SK-N-SH (cell line): ENCODE data around the gene TP73. TPM values are rescaled to one million over a fixed set of nuclear protein-coding genes. Genes with fewer than 3 reads are reported as not detected.

Source experiments
- CTCF ChIA-PET: fragments of 300-600, 350-600 bp; formaldehyde crosslinking; extraction: SDS; loops from one replicate; lab custom pipeline; 2021; lab: Yijun Ruan, JAX
- POLR2A ChIA-PET: fragments of 350-600 bp; sonication (Branson Sonifier 250); formaldehyde crosslinking; extraction: SDS; loops from one replicate; lab custom pipeline; 2020; ENCODE audit warnings: antibody characterized with exemption, inconsistent platforms; lab: Yijun Ruan, JAX
- DNase-seq: peaks from one replicate; pipeline ENCODE4 v3.0.0; 2012
- H2AFZ ChIP-seq: fragments of 200-600 bp; sonication (generic); 2 replicates; pipeline ENCODE4 v1.8.1; 2016; ENCODE audit warnings: antibody characterized with exemption, mild to moderate bottlenecking, low read depth
- H3F3A ChIP-seq: fragments of 200-600 bp; sonication (generic); replicated peaks from 2 replicates; pipeline ENCODE3; 2016; ENCODE audit warnings: antibody characterized with exemption, mild to moderate bottlenecking; ENCODE audit not compliant: insufficient read depth
- H3K27ac ChIP-seq, 2 experiments: fragments of 200-500 bp in 1 of 2; fragments of 200-600 bp in 1 of 2; sonication (Bioruptor generic) in 1 of 2; sonication (generic), shearing (Covaris generic) in 1 of 2; 2 replicates each; pipeline versions ENCODE4 v1.5.1 to v1.6.1; 2014 to 2016; ENCODE audit warnings: low read depth in 2 of 2, inconsistent platforms in 1 of 2, low read length in 1 of 2, mild to moderate bottlenecking in 1 of 2, mixed read lengths in 1 of 2
- H3K27me3 ChIP-seq: fragments of 200-600 bp; sonication (generic), shearing (Covaris generic); 2 replicates; pipeline ENCODE4 v1.6.1; 2016; ENCODE audit warnings: mixed run types; ENCODE audit not compliant: insufficient read depth
- H3K36me3 ChIP-seq, 2 experiments: fragments of 200-500 bp in 1 of 2; fragments of 200-600 bp in 1 of 2; sonication (Bioruptor generic) in 1 of 2; sonication (generic) in 1 of 2; replicated peaks in 1 of 2; 2 replicates each; pipeline versions ENCODE3 to v1.5.1; 2014 to 2016; ENCODE audit warnings: low read length in 1 of 2, mild to moderate bottlenecking in 1 of 2; ENCODE audit not compliant: insufficient read depth in 2 of 2, control insufficient read depth in 1 of 2
- H3K4me1 ChIP-seq, 2 experiments: fragments of 200-500 bp in 1 of 2; fragments of 200-600 bp in 1 of 2; sonication (Bioruptor generic) in 1 of 2; sonication (generic), shearing (Covaris generic) in 1 of 2; 2 replicates each; pipeline versions ENCODE4 v1.5.1 to v1.6.1; 2014 to 2016; ENCODE audit warnings: low read depth in 1 of 2, low read length in 1 of 2, mixed run types in 1 of 2; ENCODE audit not compliant: insufficient read depth in 2 of 2, control insufficient read depth in 1 of 2
- H3K4me2 ChIP-seq: fragments of 200-600 bp; sonication (generic), shearing (Covaris generic); 2 replicates; pipeline ENCODE4 v1.6.1; 2017; ENCODE audit warnings: mixed run types
- H3K4me3 ChIP-seq, 2 experiments: fragments of 200-500 bp in 1 of 2; fragments of 200-600 bp in 1 of 2; sonication (Bioruptor generic) in 1 of 2; sonication (generic), shearing (Covaris generic) in 1 of 2; 2 replicates each; pipeline versions ENCODE4 v1.5.1 to v1.8.1; 2014 to 2016; ENCODE audit warnings: low read depth in 2 of 2, inconsistent platforms in 1 of 2, low read length in 1 of 2, mild to moderate bottlenecking in 1 of 2, mixed read lengths in 1 of 2, moderate library complexity in 1 of 2
- H3K79me2 ChIP-seq: fragments of 200-600 bp; sonication (generic); 2 replicates; pipeline ENCODE4 v1.8.1; 2017; ENCODE audit warnings: mild to moderate bottlenecking; ENCODE audit not compliant: insufficient read depth
- H3K9ac ChIP-seq: fragments of 200-600 bp; sonication (generic); 2 replicates; pipeline ENCODE4 v1.6.1; 2017; ENCODE audit warnings: mixed run types
- H3K9me2 ChIP-seq: fragments of 200-600 bp; sonication (generic); 2 replicates; pipeline ENCODE4 v1.6.1; 2017; ENCODE audit warnings: mixed run types
- H3K9me3 ChIP-seq: fragments of 200-600 bp; sonication (generic); 2 replicates; pipeline ENCODE4 v1.6.1; 2017; ENCODE audit warnings: mixed run types, mild to moderate bottlenecking, moderate library complexity
- H4K20me1 ChIP-seq: fragments of 200-600 bp; sonication (generic); 2 replicates; pipeline ENCODE4 v1.6.1; 2017; ENCODE audit warnings: mild to moderate bottlenecking, mixed run types; ENCODE audit not compliant: insufficient read depth
- CHD2 ChIP-seq: fragments of 150-350 bp; IDR thresholded peaks from 2 replicates; pipeline ENCODE4 v1.6.1; 2018; ENCODE audit warnings: low read length; ENCODE audit not compliant: partially characterized antibody
- ELF1 ChIP-seq: IDR thresholded peaks from 2 replicates; pipeline ENCODE4 v1.4.0; 2012
- EP300 ChIP-seq, 2 experiments: IDR thresholded peaks; 2 replicates each; pipeline versions ENCODE4 v1.4.0 to v1.6.1; 2012; ENCODE audit warnings: borderline replicate concordance in 1 of 2, low read depth in 1 of 2, low read length in 1 of 2
- FOXJ3 ChIP-seq: sonication (generic); formaldehyde crosslinking; IDR thresholded peaks from 2 replicates; pipeline ENCODE4 v1.5.1; 2020; ENCODE audit warnings: mild to moderate bottlenecking, missing genetic modification reagents
- FOXM1 ChIP-seq: IDR thresholded peaks from 2 replicates; pipeline ENCODE4 v1.4.0; 2012; ENCODE audit warnings: low read depth, mild to moderate bottlenecking
- GABPA ChIP-seq: IDR thresholded peaks from 2 replicates; pipeline ENCODE4 v1.4.0; 2012; ENCODE audit warnings: low read depth, mild to moderate bottlenecking
- IRF3 ChIP-seq: fragments of 150-350 bp; IDR thresholded peaks from 2 replicates; pipeline ENCODE4 v1.6.1; 2016; ENCODE audit warnings: mild to moderate bottlenecking, low read depth, low read length
- MAX ChIP-seq: IDR thresholded peaks from 2 replicates; pipeline ENCODE4 v1.4.0; 2012; ENCODE audit warnings: low read depth
- MXI1 ChIP-seq: IDR thresholded peaks from 2 replicates; pipeline ENCODE4 v1.6.1; 2012; ENCODE audit warnings: mild to moderate bottlenecking, low read depth, low read length, improper control_type of control experiment
- NRF1 ChIP-seq: IDR thresholded peaks from 2 replicates; pipeline ENCODE4 v1.6.1; 2012; ENCODE audit warnings: low read depth, mild to moderate bottlenecking, low read length
- PBX3 ChIP-seq: IDR thresholded peaks from 2 replicates; pipeline ENCODE4; 2012
- POLR2AphosphoS5 ChIP-seq: IDR thresholded peaks from 2 replicates; pipeline ENCODE4 v1.6.1; 2012; ENCODE audit warnings: low read depth, low read length
- RAD21 ChIP-seq: IDR thresholded peaks from 2 replicates; pipeline ENCODE4 v1.6.1; 2012; ENCODE audit warnings: mild to moderate bottlenecking, low read length
- RXRA ChIP-seq: IDR thresholded peaks from 2 replicates; pipeline ENCODE4 v1.4.0; 2012; ENCODE audit warnings: low read depth, mild to moderate bottlenecking, borderline replicate concordance
- TAF1 ChIP-seq: IDR thresholded peaks from 2 replicates; pipeline ENCODE4 v1.6.1; 2012; ENCODE audit warnings: low read depth, mild to moderate bottlenecking, low read length, moderate library complexity, borderline replicate concordance
- TCF12 ChIP-seq: IDR thresholded peaks from 2 replicates; pipeline ENCODE4 v1.4.0; 2012
- USF1 ChIP-seq: IDR thresholded peaks from 2 replicates; pipeline ENCODE4 v1.4.0; 2012; ENCODE audit warnings: low read depth, borderline replicate concordance
- USF2 ChIP-seq: fragments of 150-350 bp; IDR thresholded peaks from 2 replicates; pipeline ENCODE4 v1.6.1; 2017; ENCODE audit warnings: antibody characterized with exemption, low read length, low read depth, borderline replicate concordance
- WGBS: methylation state at CpG from one replicate; pipeline ENCODE4 v1.1.6; 2017; ENCODE audit warnings: low lambda C conversion rate; 5-methylcytosine and 5-hydroxymethylcytosine counted together
- polyA plus RNA-seq, 3 experiments: library from polyadenylated mRNA; depleted of rRNA; stranded (reverse); fragments of >200 nt; gene quantifications; 2 replicates each; pipeline ENCODE4 v1.2.3, GENCODE V29; 2012

TP73 gene
- polyA plus RNA-seq, 1 of the 3 experiments (the other 2 are of a cell fraction): 0.64 TPM

GRCh38 chr1:3683992-3684391, 31.7 kb downstream of the TP73 start:
- H3K4me1 ChIP-seq: no peaks in the 10 kb centered on the region; a peak in 1 of 4 replicates
- no peak overlapping the region for H3K4me2 ChIP-seq
- H3K4me3 ChIP-seq: no peak overlapping the region
- no peaks in the 10 kb centered on the region for H4K20me1 ChIP-seq
- H3K9me2 ChIP-seq: no peaks in the 10 kb centered on the region
- WGBS: 81% methylated on average over 13 of the region's 26 CpGs
- no peaks in the 10 kb centered on the region for H3F3A ChIP-seq
- no peak overlapping the region for H3K9ac ChIP-seq
- no peak overlapping the region for H2AFZ ChIP-seq
- TF ChIP-seq USF2: no peak
- TF ChIP-seq CHD2: no peak
- no peak for TF ChIP-seq MXI1
- TF ChIP-seq NRF1: no peak
- no peak for TF ChIP-seq TAF1
- no peak for TF ChIP-seq EP300 (IDR thresholded peaks at IDR 0.05; ENCODE audit: borderline replicate concordance in 1 of 2, low read depth in 1 of 2, low read length in 1 of 2)
- no peak for TF ChIP-seq PBX3
- no peaks in the 10 kb centered on the region for H3K36me3 ChIP-seq
- no peaks in the 10 kb centered on the region for H3K9me3 ChIP-seq
- no peak overlapping the region for H3K27ac ChIP-seq
- ChIA-PET POLR2A (no interaction called here), CTCF (interaction anchor here (1.1 to 3.8 kb wide), 2 partner anchors 11 to 41 kb away, joined by 3 to 19 read pairs; no protein-coding TSS in a partner anchor)
- H3K79me2 ChIP-seq: no peaks in the 10 kb centered on the region
- H3K27me3 ChIP-seq: no peaks in the 10 kb centered on the region
- no peak for DNase-seq

- POLR2A ChIA-PET: no interaction called here
- H3K9me2 ChIP-seq: no peaks in the 10 kb centered on the region
- WGBS: no CpG with 5 or more reads among the region's 14 CpGs
Measured at GRCh38 chr1:3685222-3685621, 32.9 kb downstream of the TP73 start.

More at GRCh38 chr1:3685222-3685621, 32.9 kb downstream of the TP73 start:
- no peak overlapping the region for H3K4me2 ChIP-seq
- H3K27me3 ChIP-seq: no peaks in the 10 kb centered on the region
- H3K9ac ChIP-seq: no peak overlapping the region
- H3K79me2 ChIP-seq: no peaks in the 10 kb centered on the region
- no peaks in the 10 kb centered on the region for H4K20me1 ChIP-seq
- no peaks in the 10 kb centered on the region for H3K36me3 ChIP-seq
- no peaks in the 10 kb centered on the region; a peak in 1 of 4 replicates for H3K4me1 ChIP-seq
- no peak for DNase-seq
- H3K9me3 ChIP-seq: no peaks in the 10 kb centered on the region
- H2AFZ ChIP-seq: no peak overlapping the region
- TF ChIP-seq IRF3 (no peak), GABPA (no peak), ELF1 (no peak), CHD2 (no peak), EP300 (IDR thresholded peaks at IDR 0.05; ENCODE audit: borderline replicate concordance in 1 of 2, low read depth in 1 of 2, low read length in 1 of 2) (no peak), RXRA (no peak), PBX3 (no peak), MXI1 (no peak), POLR2AphosphoS5 (no peak), MAX (no peak), FOXJ3 (CRISPR knock-in tag) (no peak), TCF12 (no peak), TAF1 (no peak), FOXM1 (no peak), USF1 (no peak), RAD21 (no peak)
- no peak overlapping the region for H3K4me3 ChIP-seq
- H3K27ac ChIP-seq: no peak overlapping the region
- no peaks in the 10 kb centered on the region for H3F3A ChIP-seq
- CTCF ChIA-PET: interaction anchor here (1.0 to 1.1 kb wide), 2 partner anchors 14 to 39 kb away, joined by 3 read pairs; no protein-coding TSS in a partner anchor
